Activated B cell treated with CpG ODN at 0.5 μM for 24 hours (primary cell): Measurements from ENCODE around the gene KRTCAP3. TPM values are rescaled to one million over a fixed set of nuclear protein-coding genes. Genes with fewer than 3 reads are reported as not detected.

Experiments
- ATAC-seq: fragments of 200-7000 bp; cut with Tn5 transposase; one replicate; pipeline ENCODE4 v1.10.0; 2021; ENCODE audit warnings: low read depth, mild to moderate bottlenecking, moderate library complexity
- CTCF ChIA-PET: fragments of 350-600 bp; sonication (Branson Sonifier 250); formaldehyde crosslinking; loops from one replicate; lab custom pipeline; 2021; ENCODE audit warnings: antibody characterized with exemption; lab: Charles Lee
- POLR2A ChIA-PET: fragments of 350-600 bp; sonication (Branson Sonifier 250); formaldehyde crosslinking; loops from one replicate; lab custom pipeline; 2021; ENCODE audit warnings: antibody characterized with exemption; lab: Charles Lee
- DNase-seq: peaks from one replicate; pipeline ENCODE4 v3.0.0; 2022
- H3K27ac Mint-ChIP-seq: one replicate; pipeline ENCODE4 v1.8.0; 2020; ENCODE audit warnings: mixed read lengths
- H3K27me3 Mint-ChIP-seq: one replicate; pipeline ENCODE4 v1.8.0; 2021; ENCODE audit warnings: mixed read lengths
- H3K36me3 Mint-ChIP-seq: one replicate; pipeline ENCODE4 v1.8.0; 2021; ENCODE audit warnings: low read depth, mixed read lengths
- H3K4me1 Mint-ChIP-seq: one replicate; pipeline ENCODE4 v1.8.0; 2021; ENCODE audit warnings: mixed read lengths
- H3K4me3 Mint-ChIP-seq: one replicate; pipeline ENCODE4 v1.8.0; 2020; ENCODE audit warnings: mild to moderate bottlenecking, mixed read lengths
- H3K9me3 Mint-ChIP-seq: one replicate; pipeline ENCODE4 v1.8.0; 2020; ENCODE audit warnings: mixed read lengths
- intact Hi-C: fragments of 100-400 bp; cut with micrococcal nuclease; formaldehyde crosslinking; loops from one replicate; pipeline ENCODE4 v1.15.1; 2024
- total RNA-seq: library from RNA; stranded (reverse); gene quantifications from 2 replicates; pipeline ENCODE4 v1.2.3, GENCODE V29; 2022
- TF ChIP-seq, protein P1 (sequence below): fragments of 200-600 bp; IDR thresholded peaks from one replicate; pipeline ENCODE4 v1.8.0; 2022; ENCODE audit warnings: antibody characterized with exemption, mild to moderate bottlenecking

KRTCAP3 gene
- total RNA-seq, 1 donor from 2014 or later: 10.0 TPM

DNA sequence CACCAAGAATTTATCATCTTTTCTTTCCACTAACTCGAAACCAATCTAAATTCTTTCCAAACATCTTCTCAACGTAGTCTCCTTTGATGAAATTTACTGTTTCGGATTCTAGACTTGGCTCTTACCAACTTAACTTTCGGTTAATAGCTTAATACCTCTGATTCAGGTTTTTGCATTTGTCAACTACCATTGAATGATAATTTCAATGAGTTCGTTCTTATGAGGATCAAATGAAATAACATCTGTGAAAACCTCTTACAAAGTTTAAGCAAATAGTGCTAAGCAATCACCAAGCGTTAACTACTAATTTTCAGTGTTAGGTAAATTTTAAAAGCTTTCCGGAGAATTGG is 14.3 kb upstream of the KRTCAP3 start:
- Mint-ChIP-seq H3K36me3 (peaks cover 15% of the 10 kb centered on the region), H3K27me3 (no peaks in the 10 kb centered on the region), H3K27ac (peak overlapping the region; percentile 98), H3K4me1 (peaks cover 45% of the 10 kb centered on the region), H3K9me3 (no peaks in the 10 kb centered on the region), H3K4me3 (peak overlapping the region; percentile 98)
- ChIA-PET CTCF (interaction anchor here (1.2 to 3.5 kb wide), 2 partner anchors 18 to 255 kb away, joined by 4 to 15 read pairs; partner anchors contain the start of gene PPM1G), POLR2A (interaction anchor here (0.6 to 4.2 kb wide), 12 partner anchors 15 to 356 kb away, joined by 4 to 54 read pairs (median 7); partner anchors contain the start of genes ATRAID, GTF3C2, MPV17 and OST4)
- DNase-seq (no peak), ATAC-seq (no peak)
- TF ChIP-seq, protein P1, sequence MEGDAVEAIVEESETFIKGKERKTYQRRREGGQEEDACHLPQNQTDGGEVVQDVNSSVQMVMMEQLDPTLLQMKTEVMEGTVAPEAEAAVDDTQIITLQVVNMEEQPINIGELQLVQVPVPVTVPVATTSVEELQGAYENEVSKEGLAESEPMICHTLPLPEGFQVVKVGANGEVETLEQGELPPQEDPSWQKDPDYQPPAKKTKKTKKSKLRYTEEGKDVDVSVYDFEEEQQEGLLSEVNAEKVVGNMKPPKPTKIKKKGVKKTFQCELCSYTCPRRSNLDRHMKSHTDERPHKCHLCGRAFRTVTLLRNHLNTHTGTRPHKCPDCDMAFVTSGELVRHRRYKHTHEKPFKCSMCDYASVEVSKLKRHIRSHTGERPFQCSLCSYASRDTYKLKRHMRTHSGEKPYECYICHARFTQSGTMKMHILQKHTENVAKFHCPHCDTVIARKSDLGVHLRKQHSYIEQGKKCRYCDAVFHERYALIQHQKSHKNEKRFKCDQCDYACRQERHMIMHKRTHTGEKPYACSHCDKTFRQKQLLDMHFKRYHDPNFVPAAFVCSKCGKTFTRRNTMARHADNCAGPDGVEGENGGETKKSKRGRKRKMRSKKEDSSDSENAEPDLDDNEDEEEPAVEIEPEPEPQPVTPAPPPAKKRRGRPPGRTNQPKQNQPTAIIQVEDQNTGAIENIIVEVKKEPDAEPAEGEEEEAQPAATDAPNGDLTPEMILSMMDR: no peak
- intact Hi-C loops: loop anchor here (1.0 to 5.0 kb wide), 9 partner anchors 14 to 964 kb away; partner anchors contain the start of genes EIF2B4, FOSL2, GTF3C2 and IFT172

DNA sequence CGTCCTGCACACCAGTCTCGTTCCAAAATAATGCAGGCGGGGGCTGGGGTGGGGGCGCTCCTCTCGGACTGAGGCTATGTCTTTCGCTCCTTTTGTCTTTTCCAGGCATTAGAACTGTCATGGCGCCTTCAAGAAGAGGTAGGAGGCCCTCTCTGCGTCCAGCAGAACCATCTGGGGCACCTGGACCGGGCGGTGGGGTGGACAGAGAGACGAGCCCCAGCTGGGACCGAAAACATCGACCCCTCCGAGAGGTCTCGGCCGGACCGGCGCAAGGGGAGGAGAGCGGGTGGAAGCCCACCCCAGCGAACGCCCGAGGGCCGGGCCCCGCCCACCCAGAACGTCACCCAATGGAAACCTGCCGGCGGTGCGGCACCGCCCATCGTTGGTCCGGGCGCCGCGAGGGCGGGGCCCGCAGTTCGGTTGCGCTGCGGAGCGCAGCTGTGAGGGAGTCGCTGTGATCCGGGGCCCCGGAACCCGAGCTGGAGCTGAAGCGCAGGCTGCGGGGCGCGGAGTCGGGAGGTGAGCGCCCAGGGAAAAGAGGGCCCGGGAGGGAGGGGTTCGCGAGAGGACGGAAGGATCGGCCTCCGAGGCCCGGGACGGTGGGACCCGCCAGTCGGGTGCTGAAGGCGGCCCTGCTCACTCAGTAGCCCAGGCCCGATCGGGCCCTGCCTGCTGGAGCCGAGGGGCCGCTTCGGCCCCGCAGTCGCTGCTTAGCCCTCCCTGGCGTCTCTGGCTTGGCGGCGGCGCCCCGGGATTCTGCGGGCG is 13.8 kb upstream of the KRTCAP3 start, which contains the start of gene NRBP1:
Gene NRBP1 (plus strand): TSS at position 419 of the 765 bp plus-strand sequence. CDS start 4,643 bp downstream, outside the sequence.
- intact Hi-C loops: loop anchor here (1.0 to 5.0 kb wide), 9 partner anchors 14 to 964 kb away; partner anchors contain the start of genes EIF2B4, FOSL2, GTF3C2 and IFT172

DNA sequence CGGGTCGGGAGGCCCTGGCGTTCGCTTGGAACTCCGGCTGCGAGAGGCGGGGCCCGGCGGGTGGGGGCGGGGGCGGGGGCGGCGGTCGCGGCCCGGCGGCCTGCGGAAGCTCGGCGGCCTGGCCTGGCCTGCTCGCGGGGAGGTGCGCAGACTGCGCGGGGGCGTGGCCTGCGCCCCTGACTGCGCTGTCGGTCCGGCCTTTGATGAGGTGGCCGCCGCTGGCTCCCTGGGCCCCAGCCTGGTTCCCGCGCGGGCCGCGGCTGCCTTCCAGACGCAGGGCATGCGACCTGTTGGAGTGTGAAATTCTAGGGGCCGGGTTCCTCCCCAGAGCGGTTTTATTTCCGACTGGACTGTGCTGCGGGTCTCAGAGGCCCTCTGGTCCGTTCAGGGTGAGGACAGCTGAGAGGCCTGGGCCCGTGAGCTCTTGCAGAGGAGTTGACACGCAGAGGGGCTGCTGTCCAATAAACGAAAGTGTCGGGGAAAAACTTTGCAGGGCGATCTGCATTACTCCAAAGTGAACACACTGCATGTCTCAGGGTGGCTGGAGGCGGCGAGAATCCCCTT is 13.1 kb upstream of the KRTCAP3 start:
- H3K27ac Mint-ChIP-seq: peak overlapping the region; percentile 90
- peak; percentile 76 for ATAC-seq
- H3K4me1 Mint-ChIP-seq: peaks cover 50% of the 10 kb centered on the region

More for the DNA sequence above, 13.8 kb upstream of the KRTCAP3 start, which contains the start of gene NRBP1:
- Mint-ChIP-seq H3K27me3 (no peaks in the 10 kb centered on the region), H3K4me1 (peaks cover 50% of the 10 kb centered on the region), H3K27ac (peak within 1 kb of the TSS; percentile 98), H3K4me3 (peak within 1 kb of the TSS; percentile 98), H3K36me3 (peaks cover 19% of the 10 kb centered on the region), H3K9me3 (no peaks in the 10 kb centered on the region)
- ATAC-seq (peak; percentile 90), DNase-seq (peak; percentile 95)
- CTCF ChIA-PET: interaction anchor here (1.2 to 3.5 kb wide), 2 partner anchors 18 to 255 kb away, joined by 4 to 15 read pairs; partner anchors contain the start of gene PPM1G
- POLR2A ChIA-PET: interaction anchor here (0.5 to 4.2 kb wide), 16 partner anchors 11 to 1550 kb away, joined by 3 to 54 read pairs (median 5); partner anchors contain the start of genes ASXL2, ATRAID, GTF3C2 and MPV17
- TF ChIP-seq, protein P1: no peak

DNA sequence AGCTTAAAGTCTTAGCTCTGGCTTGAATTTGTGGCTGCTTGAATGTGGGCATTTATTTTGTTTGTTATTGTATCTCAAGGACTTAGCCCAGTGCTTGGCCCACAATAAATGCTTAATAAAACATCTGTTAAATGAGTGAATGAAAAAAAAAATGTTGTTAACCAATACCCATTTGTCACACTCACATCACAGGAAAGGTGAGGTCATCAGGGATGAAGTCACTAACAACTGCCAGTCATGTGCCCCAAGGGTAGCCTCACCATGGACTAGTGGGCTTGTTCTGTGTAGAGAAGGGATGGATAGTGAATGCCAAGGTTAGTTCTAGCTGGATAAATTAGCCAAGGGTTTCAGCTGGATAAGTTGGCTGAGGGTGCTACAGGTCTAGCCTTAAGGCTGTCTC is 10.8 kb upstream of the KRTCAP3 start:
- DNase-seq: no peak
- H3K4me1 Mint-ChIP-seq: peaks cover 50% of the 10 kb centered on the region
- H3K27ac Mint-ChIP-seq: peak overlapping the region; percentile 46

More for the DNA sequence above, 13.1 kb upstream of the KRTCAP3 start:
- TF ChIP-seq, protein P1: no peak
- ChIA-PET CTCF (interaction anchor here (1.2 to 3.5 kb wide), 3 partner anchors 19 to 254 kb away, joined by 4 to 15 read pairs (median 4); partner anchors contain the start of gene PPM1G), POLR2A (interaction anchor here (0.5 to 4.2 kb wide), 14 partner anchors 11 to 1010 kb away, joined by 3 to 54 read pairs (median 6); partner anchors contain the start of genes ATRAID, GTF3C2, MPV17 and OST4)
- Mint-ChIP-seq H3K4me3 (peak overlapping the region; percentile 98), H3K36me3 (peaks cover 26% of the 10 kb centered on the region), H3K27me3 (no peaks in the 10 kb centered on the region), H3K9me3 (no peaks in the 10 kb centered on the region)
- intact Hi-C loops: loop anchor here (1.0 to 5.0 kb wide), 10 partner anchors 13 to 963 kb away; partner anchors contain the start of genes EIF2B4, FOSL2, GTF3C2 and IFT172
- peak; percentile 75 for DNase-seq

More for the DNA sequence above, 10.8 kb upstream of the KRTCAP3 start:
- no peak for ATAC-seq
- Mint-ChIP-seq H3K36me3 (peaks cover 49% of the 10 kb centered on the region), H3K27me3 (no peaks in the 10 kb centered on the region), H3K9me3 (no peaks in the 10 kb centered on the region), H3K4me3 (peak overlapping the region; percentile 7)
- ChIA-PET POLR2A (interaction anchor here (1.5 to 4.2 kb wide), 2 partner anchors 23 to 61 kb away, joined by 5 to 54 read pairs; partner anchors contain the start of genes EIF2B4, PPM1G and SNX17), CTCF (no interaction called here)
- TF ChIP-seq, protein P1: no peak
- intact Hi-C loops: no loop called here
